GM18907 (cell line): ENCODE data around the gene SLC6A19.

Experiments
- ATAC-seq: cut with Tn5 transposase; IDR thresholded peaks from one replicate; pipeline ENCODE4 v1.9.1; 2021; ENCODE audit warnings: mild to moderate bottlenecking, moderate library complexity; ENCODE audit not compliant: unreplicated experiment

SLC6A19 gene

GRCh38 chr5:1179383-1179715 lies 22.0 kb upstream of the SLC6A19 start:
- no peak for ATAC-seq

GRCh38 chr5:1180096-1180495 lies 21.3 kb upstream of the SLC6A19 start:
- ATAC-seq, result no peak

- no peak for ATAC-seq
Observed at GRCh38 chr5:1180841-1181271, 20.5 kb upstream of the SLC6A19 start.

- ATAC-seq, result no peak
Observed at GRCh38 chr5:1181451-1182359, 19.7 kb upstream of the SLC6A19 start.

- ATAC-seq, result no peak
Observed at GRCh38 chr5:1182360-1182632, 19.1 kb upstream of the SLC6A19 start.

- no peak for ATAC-seq
Observed at GRCh38 chr5:1182633-1183423, 18.6 kb upstream of the SLC6A19 start.

GRCh38 chr5:1183424-1184162 lies 17.8 kb upstream of the SLC6A19 start:
- no peak for ATAC-seq

- ATAC-seq, result no peak
Observed at GRCh38 chr5:1184163-1184470, 17.3 kb upstream of the SLC6A19 start.

- ATAC-seq, result no peak
Observed at GRCh38 chr5:1184481-1184880, 16.9 kb upstream of the SLC6A19 start.

- no peak for ATAC-seq
Observed at GRCh38 chr5:1185038-1185627, 16.3 kb upstream of the SLC6A19 start.

GRCh38 chr5:1185629-1186350 lies 15.6 kb upstream of the SLC6A19 start:
- no peak for ATAC-seq

- no peak for ATAC-seq
Observed at GRCh38 chr5:1186351-1187233, 14.8 kb upstream of the SLC6A19 start.

GRCh38 chr5:1187234-1187949 lies 14.0 kb upstream of the SLC6A19 start:
- ATAC-seq, result no peak

GRCh38 chr5:1187950-1188334 lies 13.5 kb upstream of the SLC6A19 start:
- no peak for ATAC-seq

GRCh38 chr5:1188464-1188863 lies 12.9 kb upstream of the SLC6A19 start:
- ATAC-seq, result no peak

GRCh38 chr5:1189269-1189668 lies 12.1 kb upstream of the SLC6A19 start:
- ATAC-seq, result no peak

- no peak for ATAC-seq
Observed at GRCh38 chr5:1190278-1190677, 11.1 kb upstream of the SLC6A19 start.

- ATAC-seq, result no peak
Observed at GRCh38 chr5:1190837-1191239, 10.6 kb upstream of the SLC6A19 start.

GRCh38 chr5:1192971-1193590 lies 8.3 kb upstream of the SLC6A19 start:
- no peak for ATAC-seq
